COLO668 (cell line): Measurements from ENCODE around the gene CHST11.

Source experiments
- DNase-seq: peaks from one replicate; lab custom pipeline; 2025; ENCODE audit not compliant: unreplicated experiment; lab: John Stamatoyannopoulos, UW

CHST11 gene

DNA sequence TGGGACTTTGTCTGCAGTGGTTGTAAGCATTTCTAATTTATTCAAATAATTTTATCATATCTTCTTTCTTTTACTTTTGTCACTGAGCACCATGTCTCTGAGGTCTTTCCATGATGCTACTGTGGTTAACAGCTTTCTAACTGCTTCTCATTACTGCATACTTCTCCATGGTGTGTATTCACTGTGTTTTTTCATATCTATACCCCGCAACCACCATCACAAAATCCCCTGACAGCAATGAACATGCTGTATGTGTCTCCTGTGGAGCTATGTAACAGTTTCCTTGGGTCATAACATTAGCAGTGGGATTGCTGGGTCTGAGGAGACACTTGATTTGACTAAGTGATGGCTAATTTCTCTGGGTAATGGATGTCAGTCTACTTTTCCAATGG is 29.2 kb upstream of the CHST11 start:
- no peak for DNase-seq

DNA sequence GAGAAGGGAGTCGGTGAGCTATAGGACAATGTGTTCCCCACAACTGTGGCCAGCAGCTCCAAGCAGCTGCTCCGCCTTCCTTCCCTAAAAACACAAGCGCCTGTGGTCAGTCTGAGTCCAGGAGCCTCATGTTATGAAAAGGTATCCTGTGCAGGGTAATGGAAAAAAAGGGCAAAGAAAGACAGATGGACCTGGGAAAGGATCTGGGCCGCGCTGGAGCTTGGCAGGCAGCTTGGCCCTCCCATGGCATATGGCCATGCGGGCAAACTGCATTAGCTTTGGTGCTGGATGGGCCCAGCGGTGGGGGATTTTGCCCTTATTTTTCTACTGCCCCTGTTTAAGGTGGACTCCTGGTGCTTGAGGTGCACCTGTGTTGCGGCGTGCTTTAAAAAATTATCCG is 23.7 kb upstream of the CHST11 start:
- DNase-seq, result no peak

DNA sequence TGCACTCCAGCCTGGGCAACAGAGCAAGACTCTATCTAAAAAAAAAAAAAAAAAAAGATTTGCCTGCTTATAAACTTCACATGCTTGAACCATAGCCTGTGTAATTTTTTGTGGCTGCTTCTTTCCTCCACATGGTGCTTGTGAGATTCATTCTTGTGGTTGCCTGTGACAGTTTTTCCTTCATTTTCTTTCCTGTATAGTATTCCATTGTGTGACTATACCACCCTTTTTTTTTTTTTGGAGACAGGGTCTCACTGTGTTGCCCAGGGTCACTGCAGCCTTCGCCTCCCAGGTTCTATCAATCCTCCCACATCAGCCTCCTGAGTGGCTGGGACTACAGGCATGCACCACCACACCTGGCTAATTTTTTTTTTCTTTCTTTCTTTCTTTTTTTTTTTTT is 22.6 kb upstream of the CHST11 start:
- DNase-seq, result no peak

DNA sequence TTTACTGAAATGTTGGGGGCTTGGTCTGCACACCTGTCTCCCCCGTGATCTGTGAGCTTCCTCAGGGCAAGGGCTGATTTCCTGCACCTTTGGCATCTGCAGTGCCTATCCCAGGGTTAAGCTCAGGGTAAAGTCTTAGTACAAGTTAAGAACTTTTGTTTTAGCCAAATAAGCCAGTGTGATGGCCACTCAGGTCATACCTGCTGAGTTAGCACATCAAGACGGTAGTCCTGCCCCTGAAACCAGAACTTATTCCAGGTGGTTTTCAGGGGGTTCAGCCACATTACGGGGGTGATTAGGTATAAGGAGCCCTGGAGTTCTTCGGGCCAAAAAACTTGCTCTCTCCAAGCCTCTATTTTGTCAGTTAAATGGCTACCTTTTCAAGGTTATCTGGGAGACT is 21.6 kb upstream of the CHST11 start:
- no peak for DNase-seq

DNA sequence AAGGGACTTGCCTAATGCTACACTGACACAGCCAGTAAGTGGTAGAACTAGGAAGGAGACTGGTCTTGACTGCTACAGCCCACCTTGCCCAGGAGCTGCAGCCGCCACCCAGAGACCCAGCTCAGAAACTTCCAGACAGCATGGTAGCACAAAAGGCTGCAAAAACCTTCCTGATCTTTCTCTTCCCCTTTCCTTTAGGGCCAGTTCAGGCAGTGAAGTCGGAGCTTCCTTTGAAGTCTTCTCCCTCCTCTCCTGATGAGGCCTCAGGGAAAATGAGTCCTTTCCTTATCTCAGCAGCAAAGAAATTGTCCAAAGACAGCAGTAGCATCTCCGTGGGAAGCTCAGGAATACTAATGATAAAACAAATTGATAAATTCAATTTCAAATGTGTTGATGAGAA is 21.0 kb upstream of the CHST11 start:
- no peak for DNase-seq

DNA sequence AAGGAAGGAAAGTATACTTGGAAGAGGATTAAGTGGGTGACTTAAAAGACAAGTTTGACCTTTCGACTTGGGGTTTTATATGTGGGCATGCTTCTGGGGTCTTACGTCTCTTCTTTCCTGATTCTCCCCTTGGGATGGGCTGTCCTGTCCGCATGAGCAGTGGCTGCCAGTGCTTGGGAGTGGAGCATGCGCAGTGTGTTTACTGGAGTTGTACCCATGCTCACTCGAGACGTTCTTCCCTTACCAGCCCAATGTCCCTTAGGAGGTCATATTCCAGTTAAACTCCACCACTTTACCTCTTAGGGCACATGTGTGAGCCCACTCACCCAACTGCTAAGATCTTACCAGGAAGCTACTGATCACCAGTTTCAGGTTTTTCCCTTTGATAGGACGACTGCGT is 20.0 kb upstream of the CHST11 start:
- no peak for DNase-seq

DNA sequence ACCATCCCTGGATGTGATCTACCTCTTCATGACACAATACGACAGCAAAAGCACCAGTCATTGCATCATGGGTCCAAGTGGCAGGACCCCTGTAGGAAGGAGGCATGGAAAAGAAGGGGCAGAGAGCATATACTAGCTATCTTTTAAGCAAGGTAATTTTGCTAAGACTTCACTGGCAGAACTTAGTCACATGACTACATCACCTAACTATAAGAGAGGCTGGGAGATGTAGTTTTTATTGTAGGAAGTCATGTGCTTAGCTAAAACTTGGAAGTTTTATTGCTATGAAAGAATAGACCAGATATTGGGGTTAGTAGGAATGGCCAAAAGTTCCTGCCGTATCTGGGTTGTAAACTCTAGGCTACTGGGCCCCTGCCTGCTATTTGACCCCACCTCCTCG is 18.6 kb upstream of the CHST11 start:
- DNase-seq, result no peak

DNA sequence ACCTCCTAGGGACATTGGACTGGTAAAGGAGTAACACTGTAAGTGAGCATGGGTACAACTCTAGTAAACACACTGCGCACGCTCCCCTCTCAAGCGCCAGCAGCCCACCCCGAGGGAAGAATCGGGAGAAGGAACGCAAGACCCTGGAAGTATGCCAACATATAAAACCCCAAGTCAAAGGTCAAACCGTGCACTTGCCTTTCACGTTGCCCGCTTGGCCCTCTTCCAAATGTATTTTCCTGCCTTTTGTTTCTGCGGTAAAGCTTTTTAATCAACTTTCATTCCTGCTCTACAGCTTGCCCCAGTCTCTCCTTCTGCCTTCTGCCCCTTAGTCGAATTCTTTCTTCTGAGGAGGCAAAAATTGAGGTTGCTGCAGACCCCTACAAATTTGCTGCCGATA is 17.6 kb upstream of the CHST11 start:
- peak; percentile 53 for DNase-seq

DNA sequence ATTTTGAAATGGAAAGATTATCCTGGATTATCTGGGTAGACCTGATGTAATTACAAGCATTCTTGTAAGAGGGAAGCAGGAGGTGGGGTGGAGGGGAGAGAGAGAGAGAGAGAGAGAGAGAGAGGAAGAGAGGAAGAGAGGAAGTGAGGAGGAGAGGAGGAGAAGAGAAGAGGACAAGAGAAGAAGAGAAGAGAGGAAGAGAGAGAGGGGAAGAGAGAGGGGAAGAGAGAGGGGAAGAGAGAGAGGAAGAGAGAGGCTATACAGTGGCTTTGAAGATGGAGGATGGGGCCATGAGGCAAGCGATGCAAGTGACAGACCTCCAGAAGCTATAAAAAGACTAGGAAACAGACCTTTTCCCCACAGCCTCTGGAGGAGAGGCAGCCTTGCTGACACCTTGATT is 13.7 kb upstream of the CHST11 start:
- DNase-seq, result no peak

DNA sequence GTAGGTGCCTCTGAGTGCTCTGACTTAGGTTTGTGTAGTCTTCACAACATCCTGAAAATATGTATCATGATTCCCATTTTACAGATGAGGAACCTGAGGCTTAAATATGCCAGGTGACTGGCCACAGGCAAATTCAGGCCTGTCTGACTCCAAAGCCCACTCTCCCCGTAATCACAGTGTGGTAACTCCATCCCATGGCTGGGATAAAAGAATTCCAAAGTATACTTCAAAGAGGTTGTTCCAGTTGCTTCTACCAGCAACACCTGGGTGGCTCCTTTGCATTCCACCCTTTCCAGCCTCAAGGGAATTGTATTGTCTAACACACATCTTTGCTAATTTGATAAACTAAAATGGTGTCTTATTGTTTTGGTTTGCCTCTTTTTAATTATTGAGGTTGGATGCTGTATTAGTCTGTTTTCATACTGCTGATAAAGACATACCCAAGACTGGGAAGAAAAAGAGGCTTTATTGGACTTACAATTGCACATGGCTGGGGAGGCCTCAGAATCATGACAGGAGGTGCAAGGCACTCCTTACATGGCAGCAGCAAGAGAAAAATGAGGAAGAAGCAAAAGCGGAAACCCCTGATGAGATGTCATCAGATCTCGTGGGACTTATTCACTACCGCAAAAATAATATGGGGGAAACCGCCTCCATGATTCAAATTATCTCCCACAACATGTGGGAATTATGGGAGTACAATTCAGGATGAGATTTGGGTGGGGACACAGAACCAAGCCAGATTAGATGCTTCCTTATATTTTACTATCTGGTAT is 9.9 kb upstream of the CHST11 start:
- DNase-seq, result no peak

DNA sequence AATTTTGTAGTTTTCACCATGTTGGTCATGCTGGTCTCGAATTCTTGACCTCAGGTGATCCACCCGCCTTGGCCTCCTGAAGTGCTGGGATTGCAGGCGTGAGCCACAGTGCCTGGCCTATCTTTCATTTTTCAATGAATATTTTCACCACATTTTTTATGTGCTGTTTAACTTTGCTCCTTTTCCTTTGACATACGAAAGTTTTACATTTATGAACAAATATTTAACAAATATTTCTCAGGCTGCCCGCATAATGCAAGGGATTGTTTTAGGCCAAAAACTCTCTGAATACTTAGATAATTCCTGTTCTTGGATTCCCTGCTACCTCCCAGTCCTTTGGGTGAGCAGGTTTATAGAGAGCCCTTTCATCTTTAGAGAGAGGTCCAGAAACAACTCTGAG is 8.7 kb upstream of the CHST11 start:
- DNase-seq, result no peak

DNA sequence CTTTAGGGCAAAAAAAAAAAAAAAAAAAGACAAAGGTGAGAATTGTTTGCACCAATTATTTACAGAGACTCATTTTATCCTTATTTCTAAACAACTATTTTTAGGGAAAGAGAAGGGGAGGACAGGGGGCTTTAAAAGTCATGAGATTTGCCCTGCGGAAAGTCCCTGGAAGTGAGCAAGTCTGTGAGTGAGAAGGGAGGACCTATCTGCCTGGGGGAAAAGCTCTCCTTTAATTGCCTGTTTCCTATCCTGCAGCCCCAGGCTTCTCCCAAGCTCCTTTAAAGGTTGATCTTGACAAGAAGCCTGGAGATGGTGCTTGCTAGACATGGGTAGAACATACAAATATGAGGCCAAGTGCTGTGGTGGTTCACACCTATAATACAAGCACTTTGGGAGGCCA is 8.3 kb upstream of the CHST11 start:
- no peak for DNase-seq

DNA sequence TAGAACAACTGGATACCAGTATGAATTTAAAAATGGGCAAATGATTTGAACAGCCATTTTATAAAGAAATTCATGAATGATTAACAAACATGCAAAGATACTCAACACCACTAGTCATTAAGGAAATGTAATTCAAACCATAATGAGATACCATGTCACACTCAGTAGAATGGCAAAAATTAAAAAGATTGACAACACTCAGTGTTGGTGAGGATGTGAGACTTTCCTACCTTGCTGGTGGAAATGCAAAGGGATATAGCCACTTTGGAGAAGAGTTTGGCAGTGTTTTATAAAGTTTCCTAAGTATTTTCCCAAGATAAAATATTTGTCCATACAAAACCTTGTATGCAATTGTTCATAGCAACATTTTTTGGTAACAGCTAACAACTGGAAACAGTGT is 6.0 kb upstream of the CHST11 start:
- DNase-seq, result no peak

DNA sequence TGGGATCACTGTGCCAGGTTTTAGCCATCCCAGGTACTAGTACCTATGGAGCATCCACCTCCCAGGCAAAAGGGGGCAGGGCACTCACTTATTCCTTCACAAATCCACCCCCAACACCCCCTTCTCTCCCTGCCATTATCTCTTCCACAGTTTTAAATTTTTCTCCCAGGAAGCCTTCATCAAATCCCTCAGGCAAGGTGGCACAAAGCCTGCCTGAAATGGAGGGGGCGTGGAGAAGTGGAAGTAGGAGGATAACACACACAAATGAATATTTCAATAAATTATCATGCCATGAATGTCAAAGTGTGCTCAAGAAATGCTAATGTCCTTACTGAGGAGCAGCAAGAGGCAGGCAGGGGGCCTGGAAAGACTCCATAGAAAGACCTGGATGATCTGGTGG is 4.7 kb upstream of the CHST11 start:
- no peak for DNase-seq

DNA sequence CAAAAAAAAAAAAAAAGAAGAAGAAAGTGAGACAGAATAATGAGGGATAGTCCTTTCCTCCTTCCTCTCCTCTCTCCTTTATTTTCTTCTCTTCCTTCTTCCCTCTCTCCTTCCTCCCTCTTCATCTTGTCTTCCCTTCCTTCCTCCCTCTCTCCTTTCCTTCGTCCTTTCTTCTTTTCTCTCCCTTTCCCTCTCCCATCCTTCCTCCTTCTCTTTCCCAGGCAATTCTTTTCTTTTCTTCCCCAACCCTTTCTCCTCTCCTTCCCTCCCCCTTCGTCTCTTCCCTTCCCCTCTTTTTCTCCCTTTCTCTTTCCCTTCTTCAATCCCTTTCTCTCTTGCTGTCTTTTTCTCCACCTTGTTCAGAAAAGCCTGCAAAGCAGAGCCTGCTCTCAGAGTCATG is 3.6 kb upstream of the CHST11 start:
- DNase-seq, result no peak

DNA sequence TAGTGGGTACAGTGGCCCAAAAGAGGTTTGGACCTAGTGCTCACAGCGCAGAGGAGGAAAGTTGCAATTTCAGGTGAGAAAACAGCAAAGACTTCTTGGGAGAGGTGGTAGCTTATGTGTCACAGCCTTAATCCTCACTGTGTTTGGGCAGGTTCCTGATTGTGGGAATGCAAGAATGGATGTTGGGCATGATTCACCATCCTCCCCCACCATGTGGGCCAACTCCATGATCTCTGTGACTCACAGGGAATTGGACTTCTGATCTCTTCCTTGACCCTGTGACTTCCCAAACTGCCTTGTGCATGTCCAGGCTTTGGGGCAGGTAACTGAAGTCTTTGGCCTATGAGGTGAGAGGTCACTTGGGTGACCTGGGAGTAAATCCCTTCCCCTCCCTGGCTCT is 1.8 kb upstream of the CHST11 start:
- no peak for DNase-seq

DNA sequence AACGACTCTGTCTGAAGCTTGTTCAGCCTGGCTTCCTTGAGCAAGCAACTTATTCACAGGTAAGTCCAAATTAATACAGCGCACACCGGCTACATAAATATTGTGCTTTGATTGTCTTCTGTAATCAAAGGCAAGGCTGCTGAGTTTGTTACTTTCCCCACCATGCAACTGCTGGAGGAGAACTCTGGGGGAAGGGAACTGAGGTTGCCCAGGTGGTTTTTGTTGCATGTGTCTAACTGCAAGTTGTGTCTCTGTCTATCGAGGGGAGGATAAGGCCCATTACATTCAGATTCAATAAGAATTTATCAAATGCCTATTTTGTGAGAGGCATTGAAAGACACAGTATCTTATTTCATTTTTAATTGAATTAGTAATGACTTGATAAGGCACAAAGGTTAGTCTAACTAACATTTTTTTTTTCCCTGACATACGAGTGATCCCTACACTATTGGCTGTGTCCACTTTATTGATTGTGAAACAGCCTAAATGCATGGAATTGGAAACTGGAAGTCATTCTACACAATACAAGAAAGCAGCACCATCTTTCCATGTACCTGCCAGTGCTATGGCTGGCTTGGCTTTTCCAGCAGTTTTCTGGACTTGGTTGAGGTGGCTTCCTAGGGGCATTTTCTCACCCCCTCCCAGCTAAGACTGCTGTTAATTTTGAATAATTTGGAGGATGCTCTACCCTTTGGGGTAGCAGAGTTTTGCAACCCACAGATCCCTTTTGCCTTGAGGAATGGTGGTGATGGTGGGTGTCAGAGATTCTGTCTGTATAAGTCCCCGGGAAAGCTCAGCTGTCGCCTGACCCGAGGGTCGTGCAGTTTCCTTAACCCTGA is 951 bp upstream of the CHST11 start:
- DNase-seq, result no peak

DNA sequence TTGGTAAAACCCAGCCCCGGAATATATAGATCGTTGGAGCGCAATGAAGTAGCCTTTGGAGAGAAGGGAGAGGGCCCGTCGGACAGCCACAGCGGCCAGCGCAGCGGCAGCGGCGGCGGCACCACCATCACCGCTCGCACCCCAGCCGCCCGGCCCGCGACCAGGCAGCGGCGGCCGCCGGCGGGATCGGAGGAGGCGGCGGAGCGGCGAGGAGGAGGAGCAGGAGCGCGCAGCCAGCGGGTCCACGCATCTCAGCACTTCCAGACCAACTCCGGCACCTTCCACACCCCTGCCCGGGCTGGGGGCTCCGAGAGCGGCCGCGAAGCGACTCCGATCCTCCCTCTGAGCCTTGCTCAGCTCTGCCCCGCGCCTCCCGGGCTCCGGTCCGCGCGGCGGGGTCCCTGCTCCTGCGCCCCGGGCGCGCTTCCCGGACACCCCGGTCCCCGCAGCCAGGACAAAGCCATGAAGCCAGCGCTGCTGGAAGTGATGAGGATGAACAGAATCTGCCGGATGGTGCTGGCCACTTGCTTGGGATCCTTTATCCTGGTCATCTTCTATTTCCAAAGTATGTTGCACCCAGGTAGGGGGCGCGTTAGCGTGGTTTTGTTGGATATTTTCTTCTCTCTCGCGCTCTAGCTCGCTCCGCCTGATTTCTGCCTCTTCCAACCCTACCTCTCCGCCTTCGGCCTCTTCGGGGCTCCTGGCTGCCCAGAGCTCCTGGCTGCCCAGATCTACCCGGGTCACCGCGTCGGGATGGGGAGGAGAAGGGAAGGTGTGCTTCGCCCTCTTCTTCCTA is 400 bp downstream of the CHST11 start:
- DNase-seq, result peak; percentile 89

DNA sequence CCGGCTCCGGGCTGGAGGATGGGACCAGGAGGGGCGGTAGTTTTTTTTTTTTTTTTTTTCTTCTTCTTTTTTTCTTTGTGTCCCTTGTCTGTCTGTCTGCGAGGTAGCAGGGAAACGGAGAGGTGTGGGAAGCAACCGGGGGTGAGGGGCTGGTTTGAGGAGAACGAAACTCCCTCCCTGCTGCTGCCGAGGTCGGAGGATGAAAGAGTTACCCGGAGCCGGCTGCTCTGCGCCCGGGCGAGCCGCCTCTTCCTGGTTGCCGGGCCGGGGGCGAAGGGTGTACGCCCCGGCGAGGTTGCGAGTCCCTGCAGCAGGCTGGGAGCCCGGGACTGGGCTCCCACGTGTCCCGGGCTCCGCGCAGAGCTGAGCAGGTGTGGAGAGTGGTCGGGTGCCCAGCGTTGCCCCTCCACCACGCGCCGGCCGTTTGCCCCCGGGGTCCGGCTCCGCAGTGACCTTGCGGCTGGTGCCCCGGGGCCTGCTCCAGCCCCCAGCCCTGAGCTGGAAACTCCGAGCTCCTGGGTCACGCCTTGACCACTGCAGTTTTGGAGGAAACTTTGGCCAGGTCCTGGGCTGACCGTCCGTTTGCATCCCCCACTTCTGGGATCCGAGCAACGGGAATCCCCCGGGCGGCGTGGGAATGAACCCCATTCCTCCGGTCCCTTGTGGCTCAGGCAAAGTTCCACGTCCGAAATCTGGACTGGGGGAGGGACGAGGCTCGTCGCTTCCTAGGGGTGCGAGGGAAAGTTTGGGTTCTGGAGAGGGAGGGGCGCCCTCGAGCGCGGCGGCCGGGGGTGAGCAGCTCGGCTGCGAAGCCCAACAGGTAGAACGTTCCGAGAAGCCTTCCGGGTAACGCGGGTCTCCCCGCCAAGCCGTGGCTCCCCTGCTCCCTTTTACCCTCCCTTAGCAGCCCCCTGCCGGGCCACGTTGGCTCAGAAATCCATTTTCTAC is 1.3 kb downstream of the CHST11 start:
- peak; percentile 76 for DNase-seq

DNA sequence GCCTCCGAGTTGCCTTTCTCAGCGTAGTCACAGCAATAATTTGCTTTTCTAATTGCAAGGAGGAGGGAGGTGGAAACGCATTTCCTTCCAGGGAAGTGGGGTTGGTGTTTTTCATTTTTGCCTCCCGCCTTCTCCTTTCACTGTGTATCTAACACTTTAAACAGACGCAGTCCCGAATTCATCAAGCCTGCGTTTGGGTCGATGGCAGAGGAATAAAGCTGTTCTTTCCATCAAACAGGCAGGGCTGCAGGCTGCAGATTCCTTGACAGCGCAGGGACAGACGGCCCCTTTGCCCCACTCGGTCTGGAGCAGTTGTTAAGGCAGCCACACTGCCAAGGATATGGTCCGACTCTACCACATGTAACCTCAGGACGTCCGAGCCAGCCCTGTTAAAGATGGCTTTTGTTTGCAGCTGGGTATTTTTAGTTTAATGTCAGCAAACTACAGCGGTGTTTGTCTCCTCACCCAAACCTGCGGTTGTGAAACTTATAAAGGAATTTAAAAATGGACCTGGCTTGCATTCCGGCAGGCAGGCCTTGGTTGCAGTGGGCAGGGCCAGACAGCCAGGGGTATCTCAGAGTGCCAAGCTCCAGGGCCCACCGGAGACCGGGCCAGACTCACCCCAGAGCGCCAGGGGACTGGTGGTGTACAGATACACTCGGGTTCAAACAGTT is 2.1 kb downstream of the CHST11 start:
- no peak for DNase-seq
